A549 treated with dexamethasone at 1 μM for 4 hours (cell line): Measurements from ENCODE around the gene MECR. TPM values are rescaled to one million over a fixed set of nuclear protein-coding genes. Genes with fewer than 3 reads are reported as not detected.

Source experiments
- total RNA-seq: library from RNA; stranded (reverse); fragments of 200-300 nt; extraction: Qiagen RNA extraction; gene quantifications from 5 replicates; pipeline ENCODE4 v1.2.3, GENCODE V29; 2022

Gene MECR
- 17.5 to 20.9 TPM (median 19.6 TPM) in 5 replicates for total RNA-seq

GRCh38 chr1:29230553-29231378 lies at the start of gene MECR:
Gene MECR (minus strand): TSS chr1:29230934. CDS start chr1:29230906, 28 bp downstream.

GRCh38 chr1:29235955-29236711 lies 5.4 kb upstream of the MECR start, which contains the start of gene PTPRU:
Gene PTPRU (plus strand): TSS chr1:29236522. CDS start chr1:29236645, 123 bp downstream.

GRCh38 chr1:29181413-29182225 lies 49.1 kb downstream of the MECR start, which contains the start of gene SRSF4:
Gene SRSF4 (minus strand): TSS chr1:29181900. CDS start chr1:29181752, 148 bp downstream.

Other genes with a start within 250 kb of the MECR start
- gene TMEM200B, start 107.0 kb downstream of the MECR start, total RNA-seq = 0.05 to 0.11 TPM (median 0.06 TPM) in 5 replicates
- 41.4 to 51.7 TPM (median 50.0 TPM) in 5 replicates for gene SRSF4, start 49.0 kb downstream of the MECR start, total RNA-seq
- 5.5 to 10.8 TPM (median 8.2 TPM) in 5 replicates for gene PTPRU, start 5.6 kb upstream of the MECR start, total RNA-seq